GM12878 (cell line): ENCODE measurements around the gene PDSS2. TPM values are rescaled to one million over a fixed set of nuclear protein-coding genes. Genes with fewer than 3 reads are reported as not detected.
A peak's percentile ranks its signal among the peaks of the same experiment; 100 is the strongest.

Experiments used
- ATAC-seq: fragments of 200-7000 bp; cut with Tn5 transposase; 3 replicates; pipeline ENCODE4 v1.9.1; 2020; ENCODE audit warnings: mild to moderate bottlenecking, moderate library complexity
- BruUV-seq: library from RNA; stranded (reverse); fragments of 400-500 nt; replicated peaks from 2 replicates; lab custom pipeline; 2021; lab: Mats Ljungman, UMichigan
- CTCF ChIA-PET: fragments of 300-600 bp; sonication (Branson Sonifier 250); formaldehyde crosslinking; extraction: SDS; loops from one replicate; lab custom pipeline; 2021; ENCODE audit warnings: inconsistent platforms; lab: Yijun Ruan, JAX
- POLR2A ChIA-PET: fragments of 350-600 bp; formaldehyde crosslinking; extraction: SDS; loops from one replicate; lab custom pipeline; 2021; ENCODE audit warnings: inconsistent platforms; lab: Charles Lee
- RAD21 ChIA-PET: fragments of 300-600 bp; sonication (Branson Sonifier 250); formaldehyde crosslinking; loops from one replicate; lab custom pipeline; 2023; ENCODE audit warnings: antibody characterized with exemption; ENCODE audit not compliant: unreplicated experiment; lab: Charles Lee
- SMC1A ChIA-PET: fragments of 300-600 bp; sonication (Branson Sonifier 250); formaldehyde crosslinking; loops from one replicate; lab custom pipeline; 2023; ENCODE audit not compliant: unreplicated experiment, uncharacterized antibody; lab: Charles Lee
- DNase-seq: peaks from one replicate; pipeline ENCODE4 v3.0.0-alpha.2; 2011; ENCODE audit warnings: low read depth, low spot score
- FAIRE-seq: peaks from 3 replicates; lab custom pipeline; 2011; peaks lifted over from hg19 to GRCh38; lab: Jason Lieb, UNC
- H2AFZ ChIP-seq: 2 replicates; pipeline ENCODE4 v1.6.0; 2011; ENCODE audit warnings: low read depth, low read length, control low read depth; ENCODE audit not compliant: control insufficient read depth
- H3K27ac ChIP-seq: 2 replicates; pipeline ENCODE4 v1.5.1; 2011; ENCODE audit warnings: control low read depth; ENCODE audit not compliant: control insufficient read depth, insufficient read depth
- H3K27me3 ChIP-seq, 2 experiments: replicated peaks in 1 of 2; 2 replicates each; pipeline versions ENCODE4 v1.6.0 to v1.6.1; 2011; ENCODE audit warnings: low read length in 1 of 2; ENCODE audit not compliant: control insufficient read depth in 2 of 2, insufficient read depth in 2 of 2
- H3K36me3 ChIP-seq, 2 experiments: 2 replicates each; pipeline ENCODE4 v1.5.1; 2011; ENCODE audit warnings: low read length in 1 of 2; ENCODE audit not compliant: control insufficient read depth in 2 of 2, insufficient read depth in 2 of 2
- H3K4me1 ChIP-seq: 2 replicates; pipeline ENCODE4 v1.6.1; 2011; ENCODE audit warnings: mild to moderate bottlenecking, low read length, moderate library complexity, mixed read lengths; ENCODE audit not compliant: control insufficient read depth, insufficient read depth
- H3K4me2 ChIP-seq: 2 replicates; pipeline ENCODE4 v1.6.0; 2011; ENCODE audit warnings: control low read depth; ENCODE audit not compliant: control insufficient read depth, insufficient read depth
- H3K4me3 ChIP-seq: fragments of 200-600 bp; sonication (generic); 2 replicates; pipeline ENCODE4 v1.5.1; 2016
- H3K79me2 ChIP-seq: 2 replicates; pipeline ENCODE4 v1.6.0; 2011; ENCODE audit warnings: low read length; ENCODE audit not compliant: control insufficient read depth, insufficient read depth
- H3K9ac ChIP-seq: 2 replicates; pipeline ENCODE4 v1.8.0; 2011; ENCODE audit warnings: low read length, control low read depth, mixed read lengths; ENCODE audit not compliant: control insufficient read depth, insufficient read depth
- H3K9me3 ChIP-seq: replicated peaks from 3 replicates; pipeline ENCODE4 v1.5.1; 2011; ENCODE audit warnings: mild to moderate bottlenecking, low read length; ENCODE audit not compliant: control insufficient read depth, insufficient read depth
- H4K20me1 ChIP-seq: 2 replicates; pipeline ENCODE4 v1.6.0; 2011; ENCODE audit not compliant: control insufficient read depth, insufficient read depth
- BHLHE40 ChIP-seq, 2 experiments: fragments of 450-650 bp in 1 of 2; IDR thresholded peaks; 2 replicates each; pipeline ENCODE4 v1.6.1; 2011 to 2017; ENCODE audit warnings: low read depth in 2 of 2, borderline replicate concordance in 1 of 2, improper control_type of control experiment in 1 of 2, low read length in 1 of 2, mild to moderate bottlenecking in 1 of 2
- BMI1 ChIP-seq: fragments of 450-650 bp; IDR thresholded peaks from 2 replicates; pipeline ENCODE4 v1.6.1; 2016; ENCODE audit warnings: mild to moderate bottlenecking, moderate library complexity, borderline replicate concordance
- CBX5 ChIP-seq: sonication (generic); IDR thresholded peaks from 2 replicates; pipeline ENCODE4 v1.6.1; 2016; ENCODE audit warnings: low read depth, moderate library complexity, mild to moderate bottlenecking, inconsistent platforms
- EP300 ChIP-seq, 2 experiments: fragments of 150-350 bp in 1 of 2; IDR thresholded peaks; 2 replicates each; pipeline ENCODE4 v1.6.1; 2011 to 2012; ENCODE audit warnings: low read depth in 2 of 2, low read length in 2 of 2, borderline replicate concordance in 1 of 2, improper control_type of control experiment in 1 of 2, inconsistent platforms in 1 of 2; ENCODE audit not compliant: control insufficient read depth in 1 of 2
- ETV6 ChIP-seq, 2 experiments: fragments of 450-650 bp in 1 of 2; IDR thresholded peaks in 1 of 2; conservative IDR thresholded peaks in 1 of 2; 2 replicates each; pipeline ENCODE4 v1.6.1; 2014; ENCODE audit warnings: antibody characterized with exemption in 1 of 2, borderline replicate concordance in 1 of 2, low read depth in 1 of 2, mild to moderate bottlenecking in 1 of 2, moderate library complexity in 1 of 2
- FOS ChIP-seq: IDR thresholded peaks from 3 replicates; pipeline ENCODE4 v1.6.1; 2011; ENCODE audit warnings: borderline replicate concordance; ENCODE audit not compliant: insufficient read length; ENCODE audit errors: extremely low read depth
- FOXK2 ChIP-seq: fragments of 450-650 bp; IDR thresholded peaks from 2 replicates; pipeline ENCODE4 v1.6.1; 2017; ENCODE audit warnings: mild to moderate bottlenecking, moderate library complexity
- RUNX3 ChIP-seq: IDR thresholded peaks from 2 replicates; pipeline ENCODE4 v1.6.1; 2012; ENCODE audit warnings: low read length, inconsistent platforms
- SP1 ChIP-seq: IDR thresholded peaks from one replicate; pipeline ENCODE4 v1.6.1; 2011; ENCODE audit warnings: low read depth, low read length
- TBL1XR1 ChIP-seq: IDR thresholded peaks from 2 replicates; pipeline ENCODE4 v1.6.1; 2012; ENCODE audit warnings: low read depth, low read length, improper control_type of control experiment
- WGBS: methylation state at CpG from one replicate; pipeline ENCODE4 v1.1.6; 2016; ENCODE audit warnings: low lambda C conversion rate; ENCODE audit not compliant: insufficient replicate concordance, insufficient coverage; ENCODE audit errors: missing lambda C conversion rate; 5-methylcytosine and 5-hydroxymethylcytosine counted together
- in situ Hi-C: fragments of 300-500 bp; cut with MboI; formaldehyde crosslinking; loops from 9 replicates; pipeline ENCODE4 v1.14.3; 2018; ENCODE audit warnings: mixed read lengths
- intact Hi-C: fragments of 100-400 bp; cut with micrococcal nuclease; formaldehyde crosslinking; loops from one replicate; pipeline ENCODE4 v1.14.2; 2022; ENCODE audit not compliant: unreplicated experiment
- polyA plus RNA-seq, 11 experiments: library from polyadenylated mRNA; depleted of rRNA in 4 of 11; unstranded in 6 of 11; stranded (reverse) in 5 of 11; fragments of >200 nt; fragmentation: Nextera tagmentation in 4 of 11; fragmentation: Illumina TruSeq in 1 of 11; extraction: Ambion mirVana in 4 of 11; extraction: Trizol in 1 of 11; gene quantifications; 1 replicate in 1 of 11; 2 replicates in 10 of 11; pipeline versions ENCODE4 v1.2.1 to v1.2.3, GENCODE V29; 2011 to 2016; ENCODE audit warnings: inconsistent platforms in 2 of 11, missing spikeins in 2 of 11, low read depth in 1 of 11
- total RNA-seq, 4 experiments: library from RNA; depleted of rRNA in 3 of 4; stranded (reverse); fragments of >200 nt in 3 of 4; fragmentation: Illumina TruSeq in 1 of 4; extraction: Trizol in 1 of 4; gene quantifications; 2 replicates each; pipeline versions ENCODE4 v1.2.1 to v1.2.3, GENCODE V29; 2013 to 2021
- TF ChIP-seq, protein P1 (sequence below): fragments of 450-650 bp; IDR thresholded peaks from 2 replicates; pipeline ENCODE4 v1.6.1; 2018; ENCODE audit warnings: mild to moderate bottlenecking, low read depth, moderate library complexity; ENCODE audit not compliant: partially characterized antibody
- TF ChIP-seq, protein P2 (sequence below): fragments of 450-650 bp; IDR thresholded peaks from 2 replicates; pipeline ENCODE4 v1.6.1; 2017; ENCODE audit warnings: borderline replicate concordance

Gene PDSS2
- total and polyA plus RNA-seq, 10 of the 15 experiments (the other 5 are each of a cell fraction or from before 2014, with no cell fraction given), result 7.7 to 15.5 (median 9.6) TPM

DNA sequence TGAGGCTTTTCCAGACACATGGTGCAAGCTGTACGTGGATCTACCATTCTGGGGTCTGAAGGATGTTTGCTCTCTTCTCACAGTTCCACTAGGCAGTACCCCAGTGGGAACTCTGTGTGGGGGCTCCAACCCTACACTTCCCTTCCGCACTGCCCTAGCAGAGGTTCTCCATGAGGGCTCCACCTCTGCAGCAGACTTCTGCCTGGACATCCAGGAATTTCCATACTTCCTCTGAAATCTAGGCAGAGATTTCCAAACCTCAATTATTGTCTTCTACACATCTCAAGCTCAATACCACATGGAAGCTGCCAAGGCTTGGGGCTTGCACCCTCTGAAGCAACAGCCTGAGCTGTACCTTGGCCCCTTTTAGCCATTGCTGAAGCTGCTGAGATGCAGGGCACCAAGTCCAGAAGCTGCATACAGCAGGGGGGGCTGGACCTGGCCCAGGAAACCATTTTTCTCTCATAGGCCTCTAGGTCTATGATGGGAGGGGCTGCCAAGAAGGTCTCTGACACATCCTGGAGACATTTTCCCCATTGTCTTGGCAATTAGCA, 11.6 kb downstream of the PDSS2 start:
- RAD21 ChIA-PET, result no interaction called here

DNA sequence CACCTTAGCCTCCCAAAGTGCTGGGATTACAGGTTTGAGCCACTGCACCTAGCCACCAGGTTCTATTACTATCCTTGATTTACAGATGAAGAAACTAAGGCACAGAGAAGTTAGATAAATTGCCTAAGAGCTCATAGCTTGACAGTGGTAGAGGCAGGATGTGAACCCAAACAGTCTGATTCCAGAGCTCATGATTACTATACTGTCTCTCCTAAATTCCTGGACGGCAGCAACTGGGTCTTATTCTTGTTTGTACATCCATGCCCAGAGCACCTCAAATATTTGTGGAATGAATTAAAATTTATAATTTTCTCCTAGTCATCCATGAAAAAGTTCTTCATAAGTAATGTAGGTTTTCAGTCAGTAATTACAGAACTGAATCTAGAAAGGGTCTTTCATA, 15.1 kb downstream of the PDSS2 start:
- peaks cover 9% of the 10 kb centered on the region; the same call in 2 of the 3 replicates for H3K9me3 ChIP-seq
- H2AFZ ChIP-seq, result no peak overlapping the region
- H3K4me3 ChIP-seq, result no peak overlapping the region
- ChIA-PET POLR2A (no interaction called here), RAD21 (no interaction called here), SMC1A (no interaction called here), CTCF (interaction anchor here (0.6 kb wide), 1 partner anchor 985 kb away, joined by 3 read pairs; no protein-coding TSS in a partner anchor)
- intact Hi-C loops (loop anchor here (10.0 kb wide), 1 partner anchor 611 kb away; no protein-coding TSS in a partner anchor), in situ Hi-C loops (no loop called here)
- no TSS peak for BruUV-seq
- no peaks in the 10 kb centered on the region for H3K4me1 ChIP-seq
- FAIRE-seq, result no peak
- DNase-seq, result no peak
- H3K27ac ChIP-seq, result no peak overlapping the region
- H4K20me1 ChIP-seq, result no peaks in the 10 kb centered on the region
- 94% methylated on average over 1 of the region's 1 CpG for WGBS
- no peaks in the 10 kb centered on the region for H3K27me3 ChIP-seq
- no peak overlapping the region for H3K9ac ChIP-seq
- no peak overlapping the region for H3K4me2 ChIP-seq
- ATAC-seq, result no peak
- 0 out of 4 replicates have a peak, but pooled peaks cover 0 to 2% of the 10 kb centered on the region in 2 experiments for H3K36me3 ChIP-seq
- H3K79me2 ChIP-seq, result no peaks in the 10 kb centered on the region
- no peak for TF ChIP-seq TBL1XR1
- no peak for TF ChIP-seq BMI1
- no peak for TF ChIP-seq BHLHE40 (IDR thresholded peaks at IDR 0.05; ENCODE audit: borderline replicate concordance in 1 of 2, low read depth in 2 of 2, low read length in 1 of 2)
- TF ChIP-seq ETV6 (conservative IDR thresholded peaks at IDR 0.05 in 1 of 2, IDR thresholded peaks at IDR 0.05 in 1 of 2; ENCODE audit: borderline replicate concordance in 1 of 2, low read depth in 1 of 2), result no peak
- TF ChIP-seq, protein P1, sequence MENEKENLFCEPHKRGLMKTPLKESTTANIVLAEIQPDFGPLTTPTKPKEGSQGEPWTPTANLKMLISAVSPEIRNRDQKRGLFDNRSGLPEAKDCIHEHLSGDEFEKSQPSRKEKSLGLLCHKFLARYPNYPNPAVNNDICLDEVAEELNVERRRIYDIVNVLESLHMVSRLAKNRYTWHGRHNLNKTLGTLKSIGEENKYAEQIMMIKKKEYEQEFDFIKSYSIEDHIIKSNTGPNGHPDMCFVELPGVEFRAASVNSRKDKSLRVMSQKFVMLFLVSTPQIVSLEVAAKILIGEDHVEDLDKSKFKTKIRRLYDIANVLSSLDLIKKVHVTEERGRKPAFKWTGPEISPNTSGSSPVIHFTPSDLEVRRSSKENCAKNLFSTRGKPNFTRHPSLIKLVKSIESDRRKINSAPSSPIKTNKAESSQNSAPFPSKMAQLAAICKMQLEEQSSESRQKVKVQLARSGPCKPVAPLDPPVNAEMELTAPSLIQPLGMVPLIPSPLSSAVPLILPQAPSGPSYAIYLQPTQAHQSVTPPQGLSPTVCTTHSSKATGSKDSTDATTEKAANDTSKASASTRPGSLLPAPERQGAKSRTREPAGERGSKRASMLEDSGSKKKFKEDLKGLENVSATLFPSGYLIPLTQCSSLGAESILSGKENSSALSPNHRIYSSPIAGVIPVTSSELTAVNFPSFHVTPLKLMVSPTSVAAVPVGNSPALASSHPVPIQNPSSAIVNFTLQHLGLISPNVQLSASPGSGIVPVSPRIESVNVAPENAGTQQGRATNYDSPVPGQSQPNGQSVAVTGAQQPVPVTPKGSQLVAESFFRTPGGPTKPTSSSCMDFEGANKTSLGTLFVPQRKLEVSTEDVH, result no peak
- TF ChIP-seq FOS, result no peak
- TF ChIP-seq, protein P2, sequence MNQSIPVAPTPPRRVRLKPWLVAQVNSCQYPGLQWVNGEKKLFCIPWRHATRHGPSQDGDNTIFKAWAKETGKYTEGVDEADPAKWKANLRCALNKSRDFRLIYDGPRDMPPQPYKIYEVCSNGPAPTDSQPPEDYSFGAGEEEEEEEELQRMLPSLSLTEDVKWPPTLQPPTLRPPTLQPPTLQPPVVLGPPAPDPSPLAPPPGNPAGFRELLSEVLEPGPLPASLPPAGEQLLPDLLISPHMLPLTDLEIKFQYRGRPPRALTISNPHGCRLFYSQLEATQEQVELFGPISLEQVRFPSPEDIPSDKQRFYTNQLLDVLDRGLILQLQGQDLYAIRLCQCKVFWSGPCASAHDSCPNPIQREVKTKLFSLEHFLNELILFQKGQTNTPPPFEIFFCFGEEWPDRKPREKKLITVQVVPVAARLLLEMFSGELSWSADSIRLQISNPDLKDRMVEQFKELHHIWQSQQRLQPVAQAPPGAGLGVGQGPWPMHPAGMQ, result no peak
- TF ChIP-seq EP300 (IDR thresholded peaks at IDR 0.05; ENCODE audit: borderline replicate concordance in 1 of 2, control insufficient read depth in 1 of 2, low read depth in 2 of 2, low read length in 2 of 2), result no peak
- TF ChIP-seq SP1, result no peak
- no peak for TF ChIP-seq FOXK2
- TF ChIP-seq RUNX3, result no peak

More for the DNA sequence above, 11.6 kb downstream of the PDSS2 start:
- no peak overlapping the region for H3K4me2 ChIP-seq
- no peaks in the 10 kb centered on the region for H4K20me1 ChIP-seq
- in situ Hi-C loops, result no loop called here
- no peak for TF ChIP-seq TBL1XR1
- TF ChIP-seq CBX5, result peak; percentile 80; the same call in 1 of the 2 replicates
- H3K9me3 ChIP-seq, result peaks cover 9% of the 10 kb centered on the region; the same call in 2 of the 3 replicates
- H3K9ac ChIP-seq, result no peak overlapping the region
- DNase-seq (no peak), FAIRE-seq (no peak), ATAC-seq (no peak)
- H3K27me3 ChIP-seq, result no peaks in the 10 kb centered on the region
- intact Hi-C loops, result loop anchor here (10.0 kb wide), 1 partner anchor 607 kb away; no protein-coding TSS in a partner anchor
- POLR2A ChIA-PET, result no interaction called here
- SMC1A ChIA-PET, result no interaction called here
- no peak overlapping the region for H2AFZ ChIP-seq
- no peaks in the 10 kb centered on the region for H3K79me2 ChIP-seq
- BruUV-seq, result no TSS peak
- CTCF ChIA-PET, result interaction anchor here (1.0 kb wide), 1 partner anchor 12 kb away, joined by 4 read pairs; the partner anchor contains the start of gene PDSS2
- whole genome bisulfite sequencing, result 95% methylated on average over 2 of the region's 2 CpGs
- H3K4me3 ChIP-seq, result no peak overlapping the region
- no peak overlapping the region for H3K27ac ChIP-seq
- H3K36me3 ChIP-seq, result 0 out of 4 replicates have a peak, but pooled peaks cover 0 to 2% of the 10 kb centered on the region in 2 experiments
- no peaks in the 10 kb centered on the region for H3K4me1 ChIP-seq
